Spinal cord (tissue), 10 donors: ENCODE data around the gene COLEC12. TPM values are rescaled to one million over a fixed set of nuclear protein-coding genes. Genes with fewer than 3 reads are reported as not detected.

Experiments used
- DNase-seq, 6 donors: peaks; one replicate each; pipeline versions ENCODE4 v3.0.0 to v3.0.0-alpha.2; 2013 to 2015; ENCODE audit warnings: low spot score in 6 of 6, low read depth in 4 of 6
- H3K27ac ChIP-seq: one replicate; pipeline ENCODE4 v1.5.1; 2013; ENCODE audit warnings: low read depth, low read length, control low read depth
- H3K27me3 ChIP-seq: one replicate; pipeline ENCODE4 v1.6.1; 2013; ENCODE audit warnings: low read length; ENCODE audit not compliant: control insufficient read depth, insufficient read depth
- H3K36me3 ChIP-seq: one replicate; pipeline ENCODE4 v1.6.1; 2013; ENCODE audit warnings: low read length; ENCODE audit not compliant: control insufficient read depth, insufficient read depth
- H3K4me1 ChIP-seq: one replicate; pipeline ENCODE4 v1.6.1; 2013; ENCODE audit warnings: low read length; ENCODE audit not compliant: control insufficient read depth, insufficient read depth
- H3K4me3 ChIP-seq: one replicate; pipeline ENCODE4 v1.5.1; 2013; ENCODE audit warnings: low read depth, low read length, control low read depth
- H3K9me3 ChIP-seq: one replicate; pipeline ENCODE4 v1.6.1; 2013; ENCODE audit warnings: low read length; ENCODE audit not compliant: control insufficient read depth, insufficient read depth
- WGBS: methylation state at CpG from one replicate; pipeline ENCODE4 v1.1.5; 2013; ENCODE audit warnings: missing lambda C conversion rate; ENCODE audit not compliant: insufficient coverage; 5-methylcytosine and 5-hydroxymethylcytosine counted together
- polyA plus RNA-seq, 2 donors: library from polyadenylated mRNA; unstranded; fragments of 120-200 nt; gene quantifications; one replicate each; pipeline ENCODE4 v1.2.1, GENCODE V29; 2013; ENCODE audit not compliant: insufficient read length in 2 of 2
- total RNA-seq, 2 donors: library from RNA; depleted of rRNA in 1 of 2; stranded (reverse); fragments of 120-200 nt in 1 of 2; fragments of >200 nt in 1 of 2; gene quantifications; one replicate each; pipeline versions ENCODE4 v1.2.3 to v1.2.4, GENCODE V29; 2013 to 2014
- donor health status: healthy.

The COLEC12 gene
- total and polyA plus RNA-seq, 4 donors, result 19.2 to 282 (median 57.4) TPM

GRCh38 chr18:323253-323622 lies 177.3 kb downstream of the COLEC12 start:
- no peaks in the 10 kb centered on the region for H3K36me3 ChIP-seq
- no peaks in the 10 kb centered on the region for H3K9me3 ChIP-seq
- H3K27ac ChIP-seq, result no peak overlapping the region
- DNase-seq, result no peak
- H3K4me1 ChIP-seq, result no peaks in the 10 kb centered on the region
- no peak overlapping the region for H3K4me3 ChIP-seq
- no peaks in the 10 kb centered on the region for H3K27me3 ChIP-seq
- WGBS, result no CpG with 5 or more reads among the region's 2 CpGs

DNA sequence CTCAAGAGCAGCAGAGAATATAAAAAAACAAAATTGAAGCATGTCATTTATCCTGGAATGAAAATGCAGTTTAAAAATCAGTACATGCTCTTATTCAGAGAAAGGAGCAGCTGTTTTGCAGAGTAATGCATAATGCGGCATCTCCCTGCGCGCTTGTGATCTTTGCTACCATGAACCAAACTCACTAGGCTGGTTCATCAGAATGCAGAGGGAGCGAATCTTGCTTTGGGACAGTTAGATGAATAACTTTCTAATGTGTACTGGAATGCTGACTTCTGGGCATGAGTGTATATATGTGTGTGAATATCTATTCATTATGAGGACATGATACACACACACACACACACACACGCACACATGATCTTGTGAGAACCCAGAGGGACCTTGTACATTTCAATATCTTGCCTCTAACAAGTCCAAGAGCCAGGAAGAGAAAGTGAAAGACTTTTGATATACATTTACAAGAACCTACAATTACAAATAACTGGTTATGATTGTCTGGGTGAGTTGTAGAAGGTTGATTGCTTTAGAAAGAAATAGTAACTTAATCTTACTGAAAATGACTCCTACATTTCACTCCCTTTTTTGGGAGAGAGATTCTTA lies 178.5 kb downstream of the COLEC12 start:
- WGBS, result no CpG with 5 or more reads among the region's 5 CpGs
- Histone ChIP-seq H3K27ac (no peak overlapping the region), H3K36me3 (no peaks in the 10 kb centered on the region), H3K9me3 (no peaks in the 10 kb centered on the region), H3K27me3 (no peaks in the 10 kb centered on the region), H3K4me3 (no peak overlapping the region), H3K4me1 (no peaks in the 10 kb centered on the region)
- peak in 1 of 6 donors; percentile 24 for DNase-seq

DNA sequence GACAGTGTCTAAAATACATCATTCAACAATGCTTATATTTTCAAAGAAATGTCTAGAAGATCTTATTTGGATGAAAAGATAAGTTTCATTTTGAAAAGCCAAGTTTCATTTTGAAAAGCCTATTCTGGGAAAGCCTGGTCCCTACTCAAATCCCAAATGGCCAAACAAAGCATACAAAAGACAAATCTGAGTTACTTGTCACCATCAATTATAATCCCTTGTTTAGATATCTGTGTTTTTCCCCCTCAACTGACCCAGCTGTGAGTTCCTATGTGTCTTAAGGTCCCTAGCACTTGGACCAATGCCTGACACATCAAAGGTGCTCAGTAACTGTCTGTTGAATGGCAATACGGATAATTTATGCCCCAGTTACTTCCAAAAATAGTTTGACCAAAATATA lies 180.3 kb downstream of the COLEC12 start:
- WGBS, result no CpG with 5 or more reads among the region's 1 CpG
- no peak overlapping the region for H3K27ac ChIP-seq
- no peaks in the 10 kb centered on the region for H3K4me1 ChIP-seq
- no peaks in the 10 kb centered on the region for H3K36me3 ChIP-seq
- no peak overlapping the region for H3K4me3 ChIP-seq
- DNase-seq, result no peak
- no peaks in the 10 kb centered on the region for H3K9me3 ChIP-seq
- no peaks in the 10 kb centered on the region for H3K27me3 ChIP-seq

DNA sequence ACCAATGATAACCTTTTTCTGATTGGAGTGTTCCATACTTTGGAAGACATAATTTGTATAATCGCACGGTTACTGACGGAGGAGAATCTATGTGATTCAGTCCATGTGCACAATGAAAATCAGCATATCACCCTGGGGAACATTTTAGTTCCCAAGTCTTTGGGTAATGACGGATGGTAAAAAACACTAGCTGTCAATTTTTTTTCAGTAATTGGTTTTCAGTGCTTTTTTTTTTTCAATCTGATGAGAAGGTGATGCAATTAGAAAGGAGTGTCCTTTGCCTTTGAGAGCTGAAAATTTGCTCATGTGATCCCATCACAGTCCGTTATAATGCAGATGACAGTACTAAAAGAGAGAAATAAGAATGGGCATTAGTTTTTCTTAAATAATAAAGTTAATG lies 180.8 kb downstream of the COLEC12 start:
- no peaks in the 10 kb centered on the region for H3K9me3 ChIP-seq
- peak in 1 of 6 donors; percentile 11 for DNase-seq
- no peaks in the 10 kb centered on the region for H3K4me1 ChIP-seq
- H3K27ac ChIP-seq, result no peak overlapping the region
- H3K4me3 ChIP-seq, result no peak overlapping the region
- H3K27me3 ChIP-seq, result no peaks in the 10 kb centered on the region
- WGBS, result 88% methylated on average over 4 of the region's 5 CpGs
- no peaks in the 10 kb centered on the region for H3K36me3 ChIP-seq

- no peak for DNase-seq
- Histone ChIP-seq H3K36me3 (no peaks in the 10 kb centered on the region), H3K4me1 (no peaks in the 10 kb centered on the region), H3K4me3 (no peak overlapping the region), H3K27ac (no peak overlapping the region), H3K9me3 (no peaks in the 10 kb centered on the region), H3K27me3 (no peaks in the 10 kb centered on the region)
- 90% methylated on average over 6 of the region's 9 CpGs for WGBS
These were observed 181.7 kb downstream of the COLEC12 start for GRCh38 chr18:318791-319291.

DNA sequence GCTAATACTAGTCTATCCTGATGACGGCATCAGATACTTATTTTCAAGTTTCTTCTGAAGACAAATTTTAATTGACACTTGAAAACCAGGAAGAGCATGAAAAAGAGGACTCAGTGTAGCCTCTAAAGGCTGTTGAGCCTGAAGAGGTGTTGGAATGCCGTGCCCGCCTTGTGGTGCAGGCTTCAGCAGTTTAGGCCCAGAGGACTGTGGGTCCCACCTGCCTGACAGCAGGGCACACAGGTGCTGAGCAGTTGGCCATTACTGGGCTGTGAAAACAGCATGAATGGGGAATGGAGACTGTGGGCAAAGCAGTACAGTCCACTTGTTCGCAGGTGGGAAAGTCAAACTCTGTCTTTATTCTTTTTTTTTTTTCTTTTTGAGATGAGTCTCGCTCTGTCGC lies 182.9 kb downstream of the COLEC12 start:
- Histone ChIP-seq H3K4me1 (no peaks in the 10 kb centered on the region), H3K36me3 (no peaks in the 10 kb centered on the region), H3K27ac (no peak overlapping the region), H3K9me3 (no peaks in the 10 kb centered on the region), H3K27me3 (no peaks in the 10 kb centered on the region), H3K4me3 (no peak overlapping the region)
- 100% methylated on average over 2 of the region's 6 CpGs for WGBS
- DNase-seq, result no peak

DNA sequence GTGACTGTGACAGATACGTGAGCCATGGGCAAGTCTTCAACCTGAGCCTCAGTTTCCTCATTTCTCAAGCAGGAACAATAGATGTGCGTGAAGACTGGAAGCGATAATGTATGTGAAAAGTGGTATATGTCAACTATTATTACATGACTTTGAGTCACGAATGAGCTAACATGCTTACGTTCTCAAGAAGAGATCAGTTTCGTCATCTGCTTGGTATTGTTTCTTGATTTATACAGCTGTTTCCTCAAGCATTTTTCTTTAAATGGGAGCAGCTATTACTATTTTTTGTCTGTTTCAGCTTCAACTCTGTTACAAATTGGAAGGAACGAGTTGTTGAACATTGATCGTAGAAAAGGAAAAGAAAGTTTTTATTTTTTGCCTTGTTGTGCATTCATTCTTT lies 184.1 kb downstream of the COLEC12 start:
- Histone ChIP-seq H3K4me3 (no peak overlapping the region), H3K27ac (no peak overlapping the region), H3K36me3 (no peaks in the 10 kb centered on the region), H3K9me3 (no peaks in the 10 kb centered on the region), H3K27me3 (no peaks in the 10 kb centered on the region), H3K4me1 (no peaks in the 10 kb centered on the region)
- DNase-seq, result no peak
- WGBS, result 83% methylated on average over 2 of the region's 8 CpGs

DNA sequence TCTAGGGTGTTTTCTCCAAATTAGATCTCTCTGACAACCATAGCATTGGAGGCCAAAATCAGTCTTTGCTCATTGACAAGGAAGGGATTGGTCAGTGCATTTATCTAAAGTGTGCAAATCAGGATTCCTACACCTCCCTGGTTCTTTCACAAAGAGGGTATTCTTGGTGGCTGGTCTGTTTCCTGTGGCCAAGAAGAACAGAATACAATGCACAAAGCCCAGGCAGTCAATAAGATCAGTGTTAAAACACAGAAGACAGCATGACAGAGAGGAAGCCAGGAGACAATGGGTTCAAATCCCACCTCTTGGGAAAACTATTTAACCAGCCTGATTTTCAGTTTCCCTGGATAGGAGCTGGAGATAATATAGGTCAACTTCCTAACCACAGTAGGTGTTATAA lies 186.6 kb downstream of the COLEC12 start:
- no peak for DNase-seq
- no peak overlapping the region for H3K27ac ChIP-seq
- no peaks in the 10 kb centered on the region for H3K27me3 ChIP-seq
- no peak overlapping the region for H3K4me3 ChIP-seq
- no peaks in the 10 kb centered on the region for H3K4me1 ChIP-seq
- H3K36me3 ChIP-seq, result no peaks in the 10 kb centered on the region
- no peaks in the 10 kb centered on the region for H3K9me3 ChIP-seq

- no peak overlapping the region for H3K4me3 ChIP-seq
- no peak for DNase-seq
- H3K27me3 ChIP-seq, result no peaks in the 10 kb centered on the region
- no peaks in the 10 kb centered on the region for H3K9me3 ChIP-seq
- no peaks in the 10 kb centered on the region for H3K36me3 ChIP-seq
- no peak overlapping the region for H3K27ac ChIP-seq
- WGBS, result 100% methylated on average over 1 of the region's 4 CpGs
- H3K4me1 ChIP-seq, result no peaks in the 10 kb centered on the region
These were observed 188.1 kb downstream of the COLEC12 start for GRCh38 chr18:312415-312814.

GRCh38 chr18:310042-310441 lies 190.5 kb downstream of the COLEC12 start:
- no peak overlapping the region for H3K4me3 ChIP-seq
- H3K27ac ChIP-seq, result no peak overlapping the region
- H3K27me3 ChIP-seq, result no peaks in the 10 kb centered on the region
- peaks cover 4% of the 10 kb centered on the region for H3K4me1 ChIP-seq
- no peaks in the 10 kb centered on the region for H3K9me3 ChIP-seq
- H3K36me3 ChIP-seq, result no peaks in the 10 kb centered on the region
- DNase-seq, result no peak
